Activated CD8-positive, alpha-beta memory T cell treated with anti-CD3 and anti-CD28 coated beads for 1 hour (primary cell): ENCODE measurements around the gene GALNTL6.

ENCODE experiments used
- DNase-seq, 2 donors: peaks; one replicate each; pipeline ENCODE4 v3.0.0-alpha.2; 2020; ENCODE audit warnings: low read depth in 1 of 2; ENCODE audit errors: extremely low read depth in 1 of 2

Gene GALNTL6

GRCh38 chr4:171812665-171813525 lies at the start of gene GALNTL6:
TSS of gene GALNTL6 (plus strand) at chr4:171813404.
- DNase-seq: no peak

- DNase-seq: no peak
Observed at GRCh38 chr4:171765514-171765913, 47.7 kb upstream of the GALNTL6 start.

GRCh38 chr4:171774642-171775190 lies 38.5 kb upstream of the GALNTL6 start:
- no peak for DNase-seq

GRCh38 chr4:171779301-171779700 lies 33.9 kb upstream of the GALNTL6 start:
- no peak for DNase-seq

GRCh38 chr4:171785388-171785787 lies 27.8 kb upstream of the GALNTL6 start:
- DNase-seq: no peak

- no peak for DNase-seq
Observed at GRCh38 chr4:171793723-171794122, 19.5 kb upstream of the GALNTL6 start.

- no peak for DNase-seq
Observed at GRCh38 chr4:171794528-171794927, 18.7 kb upstream of the GALNTL6 start.

- no peak for DNase-seq
Observed at GRCh38 chr4:171809854-171810253, 3.4 kb upstream of the GALNTL6 start.

GRCh38 chr4:171812333-171812664 lies 905 bp upstream of the GALNTL6 start:
- no peak for DNase-seq

- no peak for DNase-seq
Observed at GRCh38 chr4:171813526-171814250, 484 bp downstream of the GALNTL6 start.

- DNase-seq: no peak
Observed at GRCh38 chr4:171814545-171814944, 1.3 kb downstream of the GALNTL6 start.

- DNase-seq: no peak
Observed at GRCh38 chr4:171817026-171817425, 3.8 kb downstream of the GALNTL6 start.

- no peak for DNase-seq
Observed at GRCh38 chr4:171834640-171835039, 21.4 kb downstream of the GALNTL6 start.

GRCh38 chr4:171843456-171843855 lies 30.3 kb downstream of the GALNTL6 start:
- no peak for DNase-seq

GRCh38 chr4:171846232-171846631 lies 33.0 kb downstream of the GALNTL6 start:
- DNase-seq: no peak

GRCh38 chr4:171846893-171847292 lies 33.7 kb downstream of the GALNTL6 start:
- no peak for DNase-seq

- no peak for DNase-seq
Observed at GRCh38 chr4:171847751-171848150, 34.5 kb downstream of the GALNTL6 start.

GRCh38 chr4:171849686-171850222 lies 36.5 kb downstream of the GALNTL6 start:
- no peak for DNase-seq

- no peak for DNase-seq
Observed at GRCh38 chr4:171851295-171851694, 38.1 kb downstream of the GALNTL6 start.

GRCh38 chr4:171857302-171858012 lies 44.3 kb downstream of the GALNTL6 start:
- DNase-seq: no peak

GRCh38 chr4:171875291-171875690 lies 62.1 kb downstream of the GALNTL6 start:
- DNase-seq: no peak
